SIG-M5 treated with dmso at 0.1 percent for 504 hours (cell line): Measurements from ENCODE around the gene INO80B.
"Not testable (repeated sequence)": the region's sequence is repeated elsewhere in the genome, so short reads cannot be mapped to it uniquely, and the experiment has no call there.

Source experiments
- DNase-seq: peaks from one replicate; lab custom pipeline; 2025; ENCODE audit not compliant: unreplicated experiment; lab: John Stamatoyannopoulos, UW

INO80B gene

DNA sequence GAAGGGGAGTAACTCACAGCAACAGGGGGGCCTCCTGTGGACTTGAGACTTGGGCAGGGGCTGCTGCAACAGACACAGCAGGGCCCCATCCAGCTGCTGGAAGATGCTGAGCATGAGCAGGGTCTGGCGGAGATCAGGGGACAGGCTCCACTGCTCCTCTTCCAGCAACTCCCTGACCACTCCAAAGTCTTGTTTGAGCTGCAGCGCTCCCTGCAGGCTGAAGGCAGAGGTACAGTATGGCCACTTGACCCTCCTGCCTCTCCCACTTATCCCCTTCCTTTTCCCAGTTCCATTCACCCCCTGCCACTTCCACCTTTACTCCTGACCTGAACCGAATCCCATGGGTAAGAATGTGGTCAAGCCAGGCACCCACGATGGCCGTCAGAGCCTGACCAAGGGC, 20.0 kb downstream of the INO80B start:
- no peak for DNase-seq

DNA sequence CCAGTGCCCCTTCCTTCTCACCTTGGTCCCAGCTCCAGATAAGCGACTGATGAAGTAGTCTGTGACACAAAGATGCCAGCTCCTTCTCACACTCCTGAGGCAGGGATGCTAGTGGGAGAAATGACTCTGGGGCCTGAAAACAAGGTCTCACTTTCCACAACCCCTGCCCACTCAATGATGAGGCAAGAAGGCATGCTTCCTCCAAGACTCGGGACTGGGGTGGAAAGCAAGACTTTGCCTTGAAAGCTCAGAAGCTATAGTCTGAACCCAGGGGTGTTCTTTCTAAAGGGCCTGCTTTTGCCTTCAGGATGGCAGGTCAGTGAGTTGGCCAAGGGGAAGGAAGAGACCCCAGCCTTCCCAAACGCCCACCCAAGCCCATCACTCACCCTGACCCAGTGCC, 26.5 kb downstream of the INO80B start:
- no peak for DNase-seq

DNA sequence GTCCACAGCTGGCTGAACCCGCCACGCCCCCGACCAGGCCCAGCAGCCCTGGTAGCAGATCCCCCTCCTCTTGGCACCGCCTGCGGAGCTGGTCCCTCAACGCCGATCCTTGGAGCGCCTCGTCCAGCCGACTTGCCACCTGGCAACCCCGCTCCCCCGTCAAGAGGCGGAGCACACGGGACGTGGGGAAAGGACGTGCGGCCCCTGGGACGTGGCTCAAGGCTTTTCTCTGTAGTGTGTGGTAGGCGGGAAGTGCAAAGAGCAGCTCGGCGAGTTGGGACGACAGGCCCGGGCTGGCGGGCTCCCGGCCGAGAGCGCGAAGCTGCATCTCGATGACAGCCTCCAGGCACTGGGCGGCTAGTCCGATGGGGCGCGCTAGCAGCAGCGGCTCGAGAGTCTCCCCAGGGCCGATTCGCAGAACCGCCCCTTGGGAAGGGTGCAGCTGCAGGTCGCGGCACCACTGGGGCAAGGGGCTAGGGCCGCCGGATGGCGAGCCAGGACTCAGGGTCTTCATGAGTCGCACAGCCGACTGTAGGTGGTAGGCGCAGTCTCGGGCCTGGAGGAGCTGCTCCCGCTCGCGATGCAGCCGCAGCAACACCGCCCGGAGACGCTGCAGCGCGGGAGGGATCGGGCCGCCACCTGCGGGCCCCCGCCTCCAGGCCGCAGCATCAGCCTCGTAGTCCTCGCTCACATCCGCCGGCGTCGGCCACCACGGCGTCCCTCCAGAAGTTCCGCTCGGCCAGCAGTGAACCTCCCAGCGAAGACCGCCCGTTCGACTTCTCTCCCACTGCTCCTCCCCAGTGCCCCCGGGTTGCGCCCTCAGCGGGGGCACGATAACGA, 27.3 kb downstream of the INO80B start:
- peak; percentile 77 for DNase-seq

DNA sequence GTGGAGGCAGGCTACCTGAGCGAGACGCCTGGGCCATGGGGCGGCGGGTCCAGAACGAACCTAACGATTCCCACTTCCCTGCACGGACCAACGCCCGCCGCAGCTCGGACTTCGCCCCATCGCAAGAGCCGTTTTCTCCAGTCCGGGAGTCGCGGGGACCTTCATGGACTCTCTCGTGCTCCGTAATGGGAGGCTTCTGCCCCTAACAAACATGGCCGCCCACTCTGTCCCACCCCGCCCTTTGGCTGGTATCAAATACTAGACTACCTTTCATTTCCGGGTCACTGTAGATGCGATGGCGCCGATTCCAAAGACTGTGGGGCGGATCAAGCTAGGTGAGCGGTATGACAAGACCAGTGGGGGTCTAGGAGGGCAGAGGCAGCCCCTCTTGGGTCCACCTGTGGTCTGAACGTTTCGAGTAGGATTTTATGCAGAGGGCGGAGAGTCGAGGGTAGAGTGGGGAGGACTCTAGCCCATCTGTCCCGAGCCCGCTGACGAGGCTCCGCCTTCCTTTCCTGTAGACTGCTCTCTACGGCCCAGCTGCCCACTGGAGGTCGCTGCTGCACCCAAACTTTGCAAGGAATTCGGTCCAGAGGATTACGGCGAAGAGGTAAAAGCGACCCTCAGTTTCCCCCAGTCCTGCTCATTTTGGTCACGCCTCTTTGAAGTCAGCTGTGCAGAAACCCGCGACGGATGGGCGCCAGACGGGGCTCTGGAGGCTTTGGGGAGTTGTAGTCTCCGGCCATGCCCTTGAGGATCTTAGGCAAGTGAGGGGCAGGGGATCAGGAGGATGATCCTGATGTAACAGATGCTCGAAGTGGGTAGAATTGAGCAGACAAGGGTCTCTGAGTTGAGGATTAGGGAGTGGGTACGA, 28.2 kb downstream of the INO80B start, which contains the start of the genes CCDC142 and TTC31:
Gene CCDC142 (minus strand): TSS at position 198 of the 874 bp plus-strand sequence. CDS start 161 bp downstream, at position 37.
Gene TTC31 (plus strand): TSS at position 281 of the 874 bp plus-strand sequence. CDS start 15 bp downstream, at position 296.
- DNase-seq: peak; percentile 96

DNA sequence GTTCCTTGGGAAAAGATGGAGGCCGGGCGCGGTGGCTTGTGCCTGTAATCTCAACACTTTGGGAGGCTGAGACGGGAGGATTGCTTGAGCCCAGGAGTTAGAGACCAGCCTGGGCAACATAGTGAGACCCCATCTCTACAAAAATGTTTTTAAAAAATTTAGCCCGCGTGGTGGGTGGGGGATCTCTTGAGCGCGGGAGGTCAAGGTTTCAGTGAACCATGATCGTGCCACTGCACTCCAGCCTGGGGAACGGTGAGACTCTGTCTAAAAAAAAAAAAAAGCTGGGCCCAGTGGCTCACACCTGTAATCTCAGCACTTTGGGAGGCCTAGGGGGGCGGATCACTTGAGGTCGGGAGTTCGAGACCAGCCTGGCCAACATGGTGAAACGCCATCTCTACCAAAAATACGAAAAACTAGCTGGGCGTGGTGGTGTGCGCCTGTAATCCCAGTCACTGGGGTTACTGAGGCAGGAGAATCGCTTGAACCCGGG, 28.8 kb downstream of the INO80B start:
- DNase-seq: not testable (repeated sequence)

DNA sequence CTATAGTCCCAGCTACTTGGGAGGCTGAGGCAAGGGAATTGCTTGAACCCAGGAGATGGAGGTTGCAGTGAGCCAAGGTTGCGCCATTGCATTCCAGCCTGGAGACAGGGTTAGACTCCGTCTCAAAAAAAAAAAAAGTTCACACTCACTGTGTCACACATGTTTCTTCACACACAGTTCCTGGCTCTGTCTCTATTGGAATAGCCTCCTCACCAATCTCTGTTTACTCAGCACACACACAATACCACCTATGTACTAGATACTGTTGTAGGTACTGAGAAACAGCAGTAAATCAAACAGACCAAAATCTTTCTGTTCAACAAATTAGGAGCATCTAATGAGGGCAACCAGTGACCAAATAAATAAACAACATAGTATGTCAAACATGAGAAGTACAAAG, 31.3 kb downstream of the INO80B start:
- DNase-seq: no peak

DNA sequence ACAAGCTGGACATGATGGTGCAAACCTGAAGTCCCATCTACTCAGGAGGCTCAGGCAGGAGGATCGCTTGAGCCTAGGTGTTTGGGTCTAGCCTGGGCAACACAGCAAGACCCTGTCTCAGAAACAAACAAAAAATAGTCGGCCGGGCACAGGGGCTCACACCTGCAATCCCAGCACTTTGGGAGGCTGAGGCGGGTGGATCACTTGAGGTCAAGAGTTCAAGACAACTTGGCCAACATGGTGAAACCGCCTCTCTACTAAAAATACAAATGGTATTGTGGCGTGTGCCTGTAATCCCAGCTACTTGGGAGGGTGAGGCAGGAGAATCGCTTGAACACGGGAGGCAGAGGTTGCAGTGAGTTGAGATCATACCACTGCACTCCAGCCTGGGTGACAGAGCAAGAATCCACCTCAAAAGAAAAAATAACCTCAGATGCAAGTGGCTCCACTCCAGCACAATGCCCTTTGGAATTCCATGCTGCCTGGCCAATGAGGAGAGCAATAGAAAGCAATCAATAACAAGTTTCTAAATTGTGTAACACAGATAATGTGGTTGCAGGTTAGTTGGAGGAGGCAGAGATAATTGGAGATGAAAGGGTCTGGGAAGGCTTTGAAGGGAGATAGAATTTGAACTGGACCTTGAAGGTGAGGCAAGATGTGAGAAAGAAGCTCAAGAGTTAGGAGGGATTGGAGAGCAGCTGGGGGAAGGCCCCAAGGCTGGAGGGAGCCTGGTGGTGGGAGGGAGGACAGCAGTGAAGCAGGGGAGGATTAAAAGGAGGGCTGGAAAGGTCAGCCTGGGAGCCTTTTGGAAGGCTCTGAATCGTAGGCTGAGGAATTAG, 34.0 kb downstream of the INO80B start:
- DNase-seq: no peak

DNA sequence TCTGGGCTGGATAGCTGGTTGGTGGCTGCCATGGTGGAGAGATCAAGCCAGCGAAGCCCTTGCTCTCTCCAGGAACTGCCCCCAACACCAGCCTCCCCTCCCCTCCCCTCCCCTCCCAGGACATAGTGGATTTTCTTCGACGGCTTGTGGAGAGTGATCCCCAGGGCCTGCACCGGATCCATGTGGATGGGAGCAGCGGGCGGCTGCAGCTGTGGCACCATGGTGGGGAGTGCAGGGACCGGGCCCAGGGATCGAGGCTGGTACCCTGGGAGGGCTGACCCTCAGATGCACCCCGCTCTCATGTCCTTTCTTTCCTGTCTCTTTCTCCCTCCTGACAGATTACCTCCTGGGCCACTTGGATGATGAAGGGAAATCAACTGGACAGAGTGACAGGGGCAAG, 35.0 kb downstream of the INO80B start:
- DNase-seq: no peak

DNA sequence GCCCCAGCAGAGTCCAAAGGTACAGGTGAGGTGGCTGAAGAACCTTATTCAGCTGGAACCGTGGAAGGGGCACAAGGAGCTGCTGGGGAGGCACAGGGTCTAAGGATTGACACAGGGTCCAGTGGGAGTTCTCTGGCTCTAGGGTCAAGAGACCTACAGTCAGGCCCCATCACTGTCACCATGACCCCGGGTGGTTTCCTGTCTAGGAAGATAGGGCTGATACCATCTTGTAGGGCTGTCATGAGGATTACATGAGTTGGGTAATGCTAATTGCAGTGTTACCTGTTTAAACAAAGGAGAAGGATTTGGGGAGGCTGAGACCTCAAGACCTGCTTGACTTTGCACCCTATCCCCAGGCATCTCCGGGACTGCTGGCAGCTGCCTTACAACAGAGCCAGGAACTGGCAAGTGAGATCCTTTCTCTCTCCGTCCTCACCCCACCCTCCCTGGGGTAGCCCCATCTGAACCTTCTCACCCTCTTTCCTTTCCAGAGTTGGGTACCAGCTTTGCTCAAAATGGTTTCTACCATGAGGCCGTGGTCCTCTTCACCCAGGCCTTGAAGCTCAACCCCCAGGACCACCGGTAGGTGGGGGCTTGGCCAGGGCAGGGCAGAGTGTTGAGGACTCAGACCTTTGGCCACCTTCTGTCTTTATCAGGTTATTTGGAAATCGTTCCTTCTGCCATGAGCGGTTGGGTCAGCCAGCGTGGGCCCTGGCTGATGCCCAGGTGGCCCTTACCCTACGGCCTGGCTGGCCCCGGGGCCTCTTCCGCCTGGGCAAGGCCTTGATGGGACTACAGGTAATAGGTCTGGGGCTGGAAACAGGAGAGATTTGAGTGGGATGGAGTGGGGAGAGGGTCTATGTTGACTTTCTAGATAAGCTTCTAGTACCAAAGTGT, 37.0 kb downstream of the INO80B start:
- no peak for DNase-seq

DNA sequence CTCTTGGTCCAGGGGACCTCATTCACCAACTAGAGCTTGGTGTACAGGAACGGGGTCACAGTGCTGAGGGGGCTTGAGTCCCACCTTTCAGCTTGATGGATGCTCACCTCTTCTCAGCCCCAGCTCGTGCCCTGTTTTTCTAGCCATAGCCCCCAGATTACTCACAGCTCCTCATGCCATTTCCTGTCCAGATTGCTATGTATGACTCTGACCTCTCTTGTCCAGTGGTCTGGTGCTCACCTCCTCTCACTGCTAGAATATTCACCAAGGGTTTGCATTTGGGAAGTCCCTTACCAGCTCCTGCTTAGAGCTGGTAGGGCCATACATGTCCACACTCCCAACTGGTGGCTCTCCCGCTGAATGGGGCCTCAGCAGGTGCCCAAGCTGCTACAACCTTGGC, 38.7 kb downstream of the INO80B start:
- no peak for DNase-seq

DNA sequence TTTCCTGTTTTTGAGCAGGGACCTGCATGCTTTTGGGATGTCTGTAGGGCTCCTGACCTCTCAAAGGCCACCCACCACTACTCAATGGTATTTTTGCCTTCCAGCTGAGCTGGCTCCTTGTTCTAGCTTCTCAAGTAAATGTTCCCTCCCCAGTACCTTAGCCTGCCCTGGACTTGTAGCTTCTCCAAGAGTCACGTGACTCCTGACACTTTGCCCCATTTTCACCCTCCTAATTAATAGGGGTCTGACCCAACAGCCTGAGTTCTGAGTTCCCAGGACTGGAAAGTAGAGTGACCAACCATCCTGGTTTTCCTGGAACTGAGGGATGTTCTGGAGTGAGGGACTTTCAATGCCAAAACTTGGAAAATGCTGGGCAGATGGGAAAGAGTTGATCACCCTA, 40.6 kb downstream of the INO80B start:
- no peak for DNase-seq

DNA sequence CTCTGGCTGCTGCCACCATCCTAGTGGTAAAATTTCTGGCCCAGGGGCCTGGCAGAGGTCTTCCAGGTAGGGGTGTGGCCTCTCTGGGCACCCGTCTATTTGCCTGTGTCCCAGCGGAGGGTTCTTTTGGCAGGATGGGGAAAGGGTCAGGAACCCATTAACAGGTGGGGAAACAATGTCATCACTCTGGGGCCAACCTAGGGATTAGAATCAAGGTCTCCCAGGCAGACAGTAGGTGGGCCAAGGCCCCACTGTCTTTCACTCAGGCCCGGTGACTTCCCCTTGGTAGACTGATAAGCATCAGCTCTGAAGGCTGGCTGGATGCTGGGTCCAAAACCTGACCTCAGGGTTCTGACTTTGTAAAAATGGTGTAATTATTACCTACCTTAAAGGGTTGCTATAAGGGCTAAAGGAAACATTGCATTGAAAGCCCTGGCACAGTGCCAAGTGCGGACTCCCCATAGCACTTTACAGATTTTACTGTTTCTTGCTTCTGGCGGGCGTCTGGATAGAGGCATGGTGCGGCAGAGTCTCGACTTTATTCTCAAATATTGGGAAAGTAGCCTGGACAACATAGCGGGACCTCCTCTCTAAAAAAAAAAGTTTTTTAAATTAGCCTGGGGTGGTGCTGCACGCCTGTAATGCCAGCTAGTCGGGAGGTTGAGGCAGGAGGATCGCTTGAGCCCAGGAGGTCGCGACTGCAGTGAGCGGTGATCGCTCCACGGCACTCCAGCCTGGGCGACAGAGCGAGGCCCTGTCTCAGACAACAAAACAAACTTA, 42.3 kb downstream of the INO80B start:
- DNase-seq: no peak

DNA sequence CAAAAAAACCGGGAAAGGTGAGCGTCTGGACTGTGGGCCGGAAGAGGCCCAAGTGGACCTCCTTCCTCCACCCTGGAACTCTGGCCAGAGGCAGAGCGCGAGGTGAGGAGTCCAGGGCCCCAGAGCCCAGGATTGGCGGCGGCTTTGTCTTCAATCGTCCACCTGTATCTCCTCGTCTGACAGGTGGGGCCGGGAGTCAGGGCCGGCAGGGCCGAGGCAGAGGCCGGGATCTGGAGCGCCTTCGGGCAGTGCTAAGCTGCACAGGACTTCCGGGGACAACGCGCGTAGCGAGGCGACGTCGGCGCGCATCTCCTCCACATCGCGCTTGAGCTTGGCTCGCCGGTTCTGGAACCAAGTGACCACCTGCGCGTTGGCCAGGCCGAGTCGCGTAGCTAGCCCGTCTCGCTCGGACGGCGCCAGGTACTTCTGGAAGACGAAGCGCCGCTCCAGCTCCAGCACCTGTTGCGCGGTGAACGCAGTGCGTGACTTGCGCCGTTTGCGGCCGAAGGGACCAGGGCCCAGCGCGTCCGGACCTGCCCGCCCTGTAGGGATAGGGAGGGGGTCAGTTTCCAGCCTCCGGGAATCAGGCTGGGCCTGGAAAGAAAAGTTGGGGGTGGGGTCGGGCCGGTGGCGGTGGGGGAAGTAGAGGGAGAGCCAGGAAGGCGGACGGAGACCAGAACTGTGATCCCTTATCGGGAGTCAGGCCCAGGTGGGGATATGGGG, 43.1 kb downstream of the INO80B start:
- DNase-seq: no peak

DNA sequence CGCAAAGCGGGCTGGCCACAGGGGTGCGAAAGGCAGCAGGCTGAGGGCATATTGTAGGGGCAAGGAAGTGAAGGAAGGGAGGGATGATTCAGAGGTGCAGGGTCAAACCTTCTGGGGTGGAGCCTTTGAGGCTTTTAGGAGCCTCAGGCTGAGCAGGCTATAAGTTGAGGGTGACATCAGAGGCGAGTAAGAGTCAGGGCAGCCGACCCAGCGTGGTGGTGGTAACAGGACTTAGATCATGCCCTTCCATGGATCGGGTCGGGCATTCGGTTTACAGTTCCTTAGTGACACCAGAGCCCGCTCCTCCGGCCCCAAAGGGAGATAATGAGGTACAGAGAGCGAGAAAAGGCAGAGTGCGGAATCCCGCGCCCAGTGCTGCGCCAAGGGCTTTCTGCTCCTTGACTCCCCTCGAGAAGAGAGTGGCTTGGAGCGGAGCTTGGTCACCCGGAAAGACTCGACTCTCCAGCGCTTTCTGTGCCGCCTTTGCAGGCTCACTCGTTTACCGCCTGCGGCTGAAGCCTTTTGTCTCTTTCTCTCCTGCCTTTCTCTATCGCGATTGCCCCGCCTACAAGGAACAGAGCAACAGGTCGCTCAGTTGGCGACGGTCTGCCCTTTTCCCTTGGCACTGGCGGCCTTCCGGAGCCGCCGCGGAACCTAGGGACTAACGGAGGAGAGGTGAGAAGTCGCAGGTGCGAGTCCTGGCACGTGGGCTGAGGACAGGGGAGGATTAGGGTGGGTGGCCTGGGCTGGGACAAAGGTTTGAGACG, 43.8 kb downstream of the INO80B start:
- peak; percentile 38 for DNase-seq

DNA sequence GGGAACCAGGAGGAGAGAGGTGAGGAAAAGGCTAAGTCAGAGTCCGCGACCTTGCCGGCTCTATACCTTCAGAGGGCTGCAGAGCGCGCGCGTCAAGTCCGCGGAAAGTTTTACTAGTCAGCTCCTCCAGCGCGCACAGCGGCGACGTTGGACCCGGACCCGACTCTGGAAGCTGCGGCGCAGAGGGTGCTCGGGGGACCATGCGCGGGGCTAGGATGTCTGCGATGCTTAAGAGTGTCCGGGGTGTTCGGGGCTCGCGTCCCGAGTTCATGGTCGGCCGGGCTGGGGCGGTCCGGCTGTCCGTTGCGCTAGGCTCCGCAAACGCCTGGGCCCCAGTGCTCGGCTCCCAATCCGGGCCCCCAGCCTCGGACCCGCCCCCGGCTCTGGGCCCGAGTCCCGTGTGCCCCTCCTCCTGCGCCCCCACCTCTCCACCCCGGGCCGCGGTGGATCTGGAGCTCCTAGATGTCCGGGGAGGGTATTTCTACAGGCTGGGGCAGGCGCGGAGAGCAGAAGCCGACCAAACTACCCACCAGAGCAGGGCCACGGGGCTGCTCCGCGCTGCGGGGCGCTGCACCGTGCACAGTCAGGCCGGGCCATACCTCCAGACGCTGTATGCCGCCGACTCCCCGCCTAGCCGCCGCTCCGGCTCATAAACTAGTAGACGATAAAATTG, 44.5 kb downstream of the INO80B start, which contains the start of gene LBX2:
Gene LBX2 (minus strand): TSS at position 337 of the 673 bp plus-strand sequence. CDS start 66 bp downstream, at position 271.
- no peak for DNase-seq

DNA sequence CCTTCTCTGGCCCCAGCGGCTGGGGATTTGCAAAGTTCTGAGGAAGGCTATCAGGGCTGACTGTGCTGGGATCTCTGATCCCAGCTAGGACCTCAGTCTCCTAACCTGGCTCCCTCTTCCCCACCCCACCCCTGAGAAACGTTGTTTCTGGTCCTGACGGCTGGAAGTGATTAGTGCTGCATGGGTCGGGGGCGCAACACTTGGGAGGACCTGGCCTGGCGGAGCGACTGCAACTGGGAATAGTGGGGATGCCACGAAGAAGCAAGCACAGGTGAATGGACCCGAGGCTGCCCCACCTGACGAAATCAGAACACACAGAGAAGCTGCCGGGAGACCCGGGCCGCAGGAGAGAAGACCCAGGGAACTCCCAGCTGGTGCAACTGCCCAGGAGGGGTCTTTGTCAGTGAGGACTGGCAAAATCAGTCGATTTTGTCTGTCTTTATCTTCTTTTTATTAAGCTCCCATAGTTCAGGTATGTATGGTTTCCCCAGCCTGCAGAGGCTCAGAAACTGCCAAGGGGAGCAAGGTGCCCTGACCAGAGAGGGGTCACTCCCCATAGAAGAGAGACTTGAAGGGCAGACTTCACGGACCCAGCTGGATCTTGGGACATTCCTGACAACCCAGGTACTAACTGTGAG, 45.2 kb downstream of the INO80B start:
- DNase-seq: no peak
